Adipocyte (in vitro differentiated cells): Measurements from ENCODE around the gene RUNX1.

ENCODE experiments used
- DNase-seq: peaks from one replicate; pipeline ENCODE4 v3.0.0-alpha.2; 2015; ENCODE audit warnings: low read depth
- H3K27me3 ChIP-seq: replicated peaks from 2 replicates; pipeline ENCODE4 v1.7.0; 2013; ENCODE audit warnings: mild to moderate bottlenecking, low read length, moderate library complexity; ENCODE audit not compliant: control insufficient read depth, insufficient read depth
- H3K36me3 ChIP-seq: 2 replicates; pipeline ENCODE4 v1.7.0; 2013; ENCODE audit warnings: low read length, mild to moderate bottlenecking, moderate library complexity; ENCODE audit not compliant: control insufficient read depth, insufficient read depth, severe bottlenecking
- H3K4me1 ChIP-seq: 2 replicates; pipeline ENCODE4 v1.7.0; 2013; ENCODE audit warnings: mild to moderate bottlenecking, low read length, moderate library complexity; ENCODE audit not compliant: control insufficient read depth, insufficient read depth
- H3K4me3 ChIP-seq: 2 replicates; pipeline ENCODE4 v1.7.0; 2013; ENCODE audit warnings: mild to moderate bottlenecking, low read length, moderate library complexity
- H3K9ac ChIP-seq: 2 replicates; pipeline ENCODE4 v1.7.0; 2013; ENCODE audit warnings: mild to moderate bottlenecking, low read length, moderate library complexity
- H3K9me3 ChIP-seq: 2 replicates; pipeline ENCODE4 v1.7.0; 2013; ENCODE audit warnings: mild to moderate bottlenecking, low read length, moderate library complexity; ENCODE audit not compliant: control insufficient read depth

The RUNX1 gene

DNA sequence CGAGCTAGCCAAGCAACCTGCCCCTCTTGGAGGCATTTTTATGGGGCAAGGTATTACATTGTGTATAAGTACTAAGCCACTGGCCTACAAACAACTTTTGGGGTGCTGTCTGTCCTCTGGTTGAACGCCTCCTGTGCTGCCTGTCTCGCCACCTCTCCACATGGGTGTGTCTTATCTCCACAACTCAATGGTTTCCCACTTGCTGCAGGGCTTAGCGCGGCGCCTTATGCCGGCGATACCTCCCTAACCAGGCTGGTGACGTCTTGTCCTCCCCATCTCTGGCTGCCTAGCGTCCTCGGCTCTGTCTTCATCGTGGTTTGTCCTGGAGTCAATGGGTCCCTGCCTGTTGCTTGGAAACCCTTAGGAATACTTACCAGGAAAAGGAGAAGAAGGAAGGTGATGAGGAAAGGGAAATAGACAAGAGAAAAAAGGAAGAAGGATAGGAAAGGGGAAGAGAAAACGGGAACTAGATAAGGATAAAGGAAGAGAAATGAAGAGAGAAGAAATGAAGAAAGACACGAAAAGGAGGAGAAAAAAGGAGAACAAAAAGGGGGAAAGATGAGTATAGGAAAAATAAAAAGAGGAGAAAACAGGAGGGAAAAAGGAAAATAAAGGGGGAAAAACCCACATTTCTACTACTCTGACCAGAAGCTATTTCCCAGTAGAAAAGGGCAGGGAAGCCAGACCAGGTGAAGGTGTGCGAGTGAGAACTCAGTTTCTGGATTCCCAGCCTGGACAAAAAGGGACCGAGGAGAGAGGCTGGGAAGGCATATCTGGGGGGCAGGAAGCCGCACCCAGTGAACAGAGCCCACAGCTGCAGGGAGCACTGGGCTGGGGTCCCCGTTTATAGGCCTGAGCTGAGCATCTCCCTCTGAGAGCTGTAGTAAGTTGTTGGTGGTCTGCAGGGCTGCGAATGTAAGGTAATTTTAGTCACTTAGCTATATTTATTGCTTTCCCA lies 294.1 kb downstream of the RUNX1 start:
- H3K4me3 ChIP-seq: no peak overlapping the region
- no peaks in the 10 kb centered on the region for H3K27me3 ChIP-seq
- DNase-seq: no peak
- no peaks in the 10 kb centered on the region for H3K36me3 ChIP-seq
- no peaks in the 10 kb centered on the region for H3K4me1 ChIP-seq
- H3K9me3 ChIP-seq: no peaks in the 10 kb centered on the region
- H3K9ac ChIP-seq: no peak overlapping the region

DNA sequence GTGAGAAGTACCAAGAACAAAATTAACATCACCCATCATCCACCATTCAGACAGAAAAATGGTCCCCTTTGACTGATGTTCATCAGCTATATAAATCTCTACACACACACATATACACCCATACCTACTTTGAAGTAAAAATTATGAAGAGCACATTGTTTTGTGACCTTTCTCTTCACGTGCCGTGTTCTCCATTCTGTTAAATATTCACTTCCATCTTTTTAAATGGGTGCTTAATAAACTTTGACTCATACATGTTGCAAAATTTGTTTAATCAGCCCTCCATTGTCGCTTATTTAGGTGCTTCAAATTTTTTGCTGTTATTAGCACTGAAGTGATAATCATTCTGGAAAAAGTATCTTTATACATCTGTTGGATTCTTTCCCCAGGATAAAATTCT lies 300.2 kb downstream of the RUNX1 start:
- Histone ChIP-seq H3K9me3 (no peaks in the 10 kb centered on the region), H3K27me3 (no peaks in the 10 kb centered on the region), H3K4me1 (peaks cover 20% of the 10 kb centered on the region), H3K9ac (no peak overlapping the region), H3K36me3 (no peaks in the 10 kb centered on the region), H3K4me3 (no peak overlapping the region)
- no peak for DNase-seq

DNA sequence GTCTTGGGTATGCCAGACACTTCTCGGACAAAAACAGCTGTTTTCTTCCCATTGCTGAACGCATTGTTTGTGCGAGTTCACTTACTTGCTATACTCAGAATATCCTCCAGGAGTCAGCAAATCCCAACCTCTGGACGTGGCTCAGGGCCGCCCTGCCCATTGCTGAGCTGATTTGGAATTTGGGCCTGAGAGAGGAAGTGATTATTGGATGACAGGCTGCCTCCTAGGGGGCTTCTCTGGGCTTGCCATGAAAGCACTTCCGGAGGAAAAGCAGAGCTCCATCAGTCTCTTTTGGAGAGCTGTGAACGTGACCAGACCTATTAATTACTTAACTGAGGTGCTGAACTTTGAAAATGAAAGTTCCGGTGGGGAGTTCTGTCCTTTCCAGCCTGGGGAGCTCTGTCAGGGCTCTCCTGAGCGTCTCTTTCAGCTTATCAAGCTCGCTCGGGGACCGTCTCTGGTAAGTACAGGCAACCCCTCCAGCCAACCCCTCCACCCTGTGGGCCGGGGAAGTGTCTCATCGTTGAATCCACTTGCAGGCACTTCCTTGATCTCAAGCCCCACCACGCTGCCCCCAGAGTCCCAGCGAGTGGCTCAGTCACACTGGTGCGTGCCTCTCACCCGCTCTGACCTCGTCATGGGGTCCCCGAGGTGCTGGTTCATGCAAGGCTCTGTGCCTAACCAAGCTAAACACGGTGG lies 303.4 kb downstream of the RUNX1 start:
- no peaks in the 10 kb centered on the region for H3K27me3 ChIP-seq
- H3K4me3 ChIP-seq: peak overlapping the region; percentile 77
- H3K36me3 ChIP-seq: no peaks in the 10 kb centered on the region
- peak overlapping the region; percentile 83 for H3K9ac ChIP-seq
- peaks cover 26% of the 10 kb centered on the region for H3K4me1 ChIP-seq
- peak; percentile 96 for DNase-seq
- H3K9me3 ChIP-seq: no peaks in the 10 kb centered on the region

DNA sequence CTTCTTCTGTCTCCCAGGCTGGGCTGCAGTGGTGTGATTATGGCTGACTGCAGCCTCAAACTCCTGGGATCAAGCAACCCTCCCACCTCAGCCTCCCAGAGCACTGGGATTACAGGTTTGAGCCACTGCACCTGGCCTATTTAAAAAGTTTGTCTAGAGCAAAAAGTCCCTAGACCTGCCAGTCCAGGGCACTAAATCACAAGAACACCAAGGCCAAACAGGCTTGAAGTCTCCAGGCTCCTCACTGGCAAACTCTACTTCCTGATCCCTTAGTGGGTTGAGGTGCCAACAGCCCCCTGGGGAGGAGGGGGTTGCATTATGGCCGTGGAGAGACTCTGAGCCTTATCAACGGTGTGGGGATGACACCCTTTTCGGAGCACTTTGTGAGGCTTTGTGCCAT lies 304.3 kb downstream of the RUNX1 start:
- no peak for DNase-seq
- Histone ChIP-seq H3K27me3 (no peaks in the 10 kb centered on the region), H3K4me3 (no peak overlapping the region), H3K9ac (peak overlapping the region; percentile 83), H3K36me3 (no peaks in the 10 kb centered on the region), H3K9me3 (no peaks in the 10 kb centered on the region), H3K4me1 (peaks cover 26% of the 10 kb centered on the region)

DNA sequence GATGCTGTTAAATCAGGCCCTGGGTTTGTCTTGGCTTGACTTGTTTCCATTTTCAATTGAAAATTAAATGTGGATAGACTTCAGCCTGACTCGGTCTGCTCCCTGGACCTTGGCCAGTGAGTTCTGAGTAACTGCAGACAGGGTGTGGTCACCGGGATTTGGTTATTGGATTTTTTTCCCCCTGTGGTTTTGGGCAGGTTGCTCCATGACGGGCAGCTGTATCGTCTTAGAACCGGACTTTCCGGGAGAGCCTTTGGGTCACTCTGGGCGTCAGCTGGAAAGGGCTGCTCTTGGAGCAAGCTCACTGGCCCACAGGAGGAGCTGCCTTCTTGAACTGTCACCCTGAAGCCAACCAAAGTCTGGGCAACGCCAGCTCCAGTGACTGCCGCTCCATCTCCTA lies 305.3 kb downstream of the RUNX1 start:
- Histone ChIP-seq H3K27me3 (no peaks in the 10 kb centered on the region), H3K36me3 (no peaks in the 10 kb centered on the region), H3K9me3 (no peaks in the 10 kb centered on the region), H3K4me1 (peaks cover 26% of the 10 kb centered on the region), H3K4me3 (no peak overlapping the region), H3K9ac (peak overlapping the region; percentile 3)
- peak; percentile 80 for DNase-seq

DNA sequence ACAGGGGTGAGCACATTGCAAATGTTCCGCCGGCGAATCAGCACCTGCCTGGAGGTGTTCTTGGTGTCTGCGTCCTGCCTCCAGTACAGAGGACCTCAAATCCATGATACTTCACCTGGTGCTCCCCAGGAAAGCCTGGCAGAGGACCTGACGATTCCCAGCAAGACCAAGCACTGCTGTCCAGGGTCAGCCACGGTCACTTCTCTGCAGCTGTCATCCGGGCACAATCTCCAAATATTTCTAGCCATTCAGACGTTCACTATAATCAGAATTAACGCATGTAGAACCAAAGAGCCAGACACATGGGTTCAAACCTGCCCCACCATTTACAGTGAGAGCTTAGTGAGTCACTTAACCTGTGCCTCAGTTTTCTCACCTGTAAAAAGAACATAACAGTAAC lies 305.8 kb downstream of the RUNX1 start:
- DNase-seq: no peak
- Histone ChIP-seq H3K9me3 (no peaks in the 10 kb centered on the region), H3K27me3 (no peaks in the 10 kb centered on the region), H3K4me3 (no peak overlapping the region), H3K9ac (peak overlapping the region; percentile 3), H3K4me1 (peaks cover 26% of the 10 kb centered on the region), H3K36me3 (no peaks in the 10 kb centered on the region)

DNA sequence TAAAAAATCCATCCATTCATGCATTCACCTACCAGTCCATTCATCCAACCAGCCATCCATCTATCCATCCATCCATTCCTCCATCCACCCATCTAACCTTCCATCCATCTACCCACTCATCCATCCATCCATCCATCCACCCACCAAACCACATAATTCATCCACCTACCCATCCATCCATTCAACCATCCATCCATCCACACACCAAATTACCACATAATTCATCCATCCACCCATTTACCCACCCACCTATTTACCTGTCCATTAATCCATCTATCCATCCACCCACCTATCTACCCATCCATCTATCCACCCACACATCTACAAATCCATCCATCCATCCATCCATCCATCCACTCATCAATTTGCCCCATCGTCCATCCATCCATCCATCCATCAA lies 308.9 kb downstream of the RUNX1 start:
- H3K9ac ChIP-seq: no peak overlapping the region
- H3K4me3 ChIP-seq: no peak overlapping the region
- no peak for DNase-seq
- H3K9me3 ChIP-seq: no peaks in the 10 kb centered on the region
- H3K36me3 ChIP-seq: no peaks in the 10 kb centered on the region
- peaks cover 40% of the 10 kb centered on the region for H3K4me1 ChIP-seq
- H3K27me3 ChIP-seq: no peaks in the 10 kb centered on the region
